GM12878 (cell line): ENCODE data around the gene CASQ1. TPM values are rescaled to one million over a fixed set of nuclear protein-coding genes. Genes with fewer than 3 reads are reported as not detected.

Experiments used
- ATAC-seq: fragments of 200-7000 bp; cut with Tn5 transposase; 3 replicates; pipeline ENCODE4 v1.9.1; 2020; ENCODE audit warnings: mild to moderate bottlenecking, moderate library complexity
- BruUV-seq: library from RNA; stranded (reverse); fragments of 400-500 nt; replicated peaks from 2 replicates; lab custom pipeline; 2021; lab: Mats Ljungman, UMichigan
- CTCF ChIA-PET: fragments of 300-600 bp; sonication (Branson Sonifier 250); formaldehyde crosslinking; extraction: SDS; loops from one replicate; lab custom pipeline; 2021; ENCODE audit warnings: inconsistent platforms; lab: Yijun Ruan, JAX
- POLR2A ChIA-PET: fragments of 350-600 bp; formaldehyde crosslinking; extraction: SDS; loops from one replicate; lab custom pipeline; 2021; ENCODE audit warnings: inconsistent platforms; lab: Charles Lee
- RAD21 ChIA-PET: fragments of 300-600 bp; sonication (Branson Sonifier 250); formaldehyde crosslinking; loops from one replicate; lab custom pipeline; 2023; ENCODE audit warnings: antibody characterized with exemption; ENCODE audit not compliant: unreplicated experiment; lab: Charles Lee
- SMC1A ChIA-PET: fragments of 300-600 bp; sonication (Branson Sonifier 250); formaldehyde crosslinking; loops from one replicate; lab custom pipeline; 2023; ENCODE audit not compliant: unreplicated experiment, uncharacterized antibody; lab: Charles Lee
- DNase-seq: peaks from one replicate; pipeline ENCODE4 v3.0.0-alpha.2; 2011; ENCODE audit warnings: low read depth, low spot score
- FAIRE-seq: peaks from 3 replicates; lab custom pipeline; 2011; peaks lifted over from hg19 to GRCh38; lab: Jason Lieb, UNC
- H2AFZ ChIP-seq: 2 replicates; pipeline ENCODE4 v1.6.0; 2011; ENCODE audit warnings: low read depth, low read length, control low read depth; ENCODE audit not compliant: control insufficient read depth
- H3K27ac ChIP-seq: 2 replicates; pipeline ENCODE4 v1.5.1; 2011; ENCODE audit warnings: control low read depth; ENCODE audit not compliant: control insufficient read depth, insufficient read depth
- H3K27me3 ChIP-seq, 2 experiments: replicated peaks in 1 of 2; 2 replicates each; pipeline versions ENCODE4 v1.6.0 to v1.6.1; 2011; ENCODE audit warnings: low read length in 1 of 2; ENCODE audit not compliant: control insufficient read depth in 2 of 2, insufficient read depth in 2 of 2
- H3K36me3 ChIP-seq, 2 experiments: 2 replicates each; pipeline ENCODE4 v1.5.1; 2011; ENCODE audit warnings: low read length in 1 of 2; ENCODE audit not compliant: control insufficient read depth in 2 of 2, insufficient read depth in 2 of 2
- H3K4me1 ChIP-seq: 2 replicates; pipeline ENCODE4 v1.6.1; 2011; ENCODE audit warnings: mild to moderate bottlenecking, low read length, moderate library complexity, mixed read lengths; ENCODE audit not compliant: control insufficient read depth, insufficient read depth
- H3K4me2 ChIP-seq: 2 replicates; pipeline ENCODE4 v1.6.0; 2011; ENCODE audit warnings: control low read depth; ENCODE audit not compliant: control insufficient read depth, insufficient read depth
- H3K4me3 ChIP-seq: fragments of 200-600 bp; sonication (generic); 2 replicates; pipeline ENCODE4 v1.5.1; 2016
- H3K79me2 ChIP-seq: 2 replicates; pipeline ENCODE4 v1.6.0; 2011; ENCODE audit warnings: low read length; ENCODE audit not compliant: control insufficient read depth, insufficient read depth
- H3K9ac ChIP-seq: 2 replicates; pipeline ENCODE4 v1.8.0; 2011; ENCODE audit warnings: low read length, control low read depth, mixed read lengths; ENCODE audit not compliant: control insufficient read depth, insufficient read depth
- H3K9me3 ChIP-seq: replicated peaks from 3 replicates; pipeline ENCODE4 v1.5.1; 2011; ENCODE audit warnings: mild to moderate bottlenecking, low read length; ENCODE audit not compliant: control insufficient read depth, insufficient read depth
- H4K20me1 ChIP-seq: 2 replicates; pipeline ENCODE4 v1.6.0; 2011; ENCODE audit not compliant: control insufficient read depth, insufficient read depth
- FOXK2 ChIP-seq: fragments of 450-650 bp; IDR thresholded peaks from 2 replicates; pipeline ENCODE4 v1.6.1; 2017; ENCODE audit warnings: mild to moderate bottlenecking, moderate library complexity
- KDM1A ChIP-seq: fragments of 200-600 bp; sonication (generic); IDR thresholded peaks from 2 replicates; pipeline ENCODE4 v1.6.1; 2016; ENCODE audit warnings: borderline replicate concordance
- MAX ChIP-seq: IDR thresholded peaks from 2 replicates; pipeline ENCODE4 v1.6.1; 2012; ENCODE audit warnings: low read depth, low read length, improper control_type of control experiment
- MYC ChIP-seq: IDR thresholded peaks from 2 replicates; pipeline ENCODE4 v1.6.1; 2011; ENCODE audit warnings: mild to moderate bottlenecking, low read length, moderate library complexity, inconsistent platforms; ENCODE audit not compliant: insufficient read depth, insufficient replicate concordance, insufficient read length, severe bottlenecking
- SIX5 ChIP-seq: IDR thresholded peaks from 2 replicates; pipeline ENCODE4 v1.6.1; 2011; ENCODE audit warnings: mild to moderate bottlenecking, low read depth, low read length, moderate library complexity; ENCODE audit not compliant: severe bottlenecking
- in situ Hi-C: fragments of 300-500 bp; cut with MboI; formaldehyde crosslinking; loops from 9 replicates; pipeline ENCODE4 v1.14.3; 2018; ENCODE audit warnings: mixed read lengths
- intact Hi-C: fragments of 100-400 bp; cut with micrococcal nuclease; formaldehyde crosslinking; loops from one replicate; pipeline ENCODE4 v1.14.2; 2022; ENCODE audit not compliant: unreplicated experiment
- polyA plus RNA-seq, 11 experiments: library from polyadenylated mRNA; depleted of rRNA in 4 of 11; unstranded in 6 of 11; stranded (reverse) in 5 of 11; fragments of >200 nt; fragmentation: Nextera tagmentation in 4 of 11; fragmentation: Illumina TruSeq in 1 of 11; extraction: Ambion mirVana in 4 of 11; extraction: Trizol in 1 of 11; gene quantifications; 1 replicate in 1 of 11; 2 replicates in 10 of 11; pipeline versions ENCODE4 v1.2.1 to v1.2.3, GENCODE V29; 2011 to 2016; ENCODE audit warnings: inconsistent platforms in 2 of 11, missing spikeins in 2 of 11, low read depth in 1 of 11
- total RNA-seq, 4 experiments: library from RNA; depleted of rRNA in 3 of 4; stranded (reverse); fragments of >200 nt in 3 of 4; fragmentation: Illumina TruSeq in 1 of 4; extraction: Trizol in 1 of 4; gene quantifications; 2 replicates each; pipeline versions ENCODE4 v1.2.1 to v1.2.3, GENCODE V29; 2013 to 2021

CASQ1 gene
- total and polyA plus RNA-seq, 10 of the 15 experiments (the other 5 are each of a cell fraction or from before 2014, with no cell fraction given): 0.10 to 0.77 (median 0.34) TPM

- FAIRE-seq: no peak
- POLR2A ChIA-PET: interaction anchor here (1.5 to 2.1 kb wide), 3 partner anchors 12 to 99 kb away, joined by 4 to 10 read pairs (median 6); no protein-coding TSS in a partner anchor
These were observed 1.9 kb downstream of the CASQ1 start for GRCh38 chr1:160192234-160192633.

More at GRCh38 chr1:160192234-160192633, 1.9 kb downstream of the CASQ1 start:
- no peak for DNase-seq
- in situ Hi-C loops (loop anchor here (5.0 kb wide), 1 partner anchor 100 kb away; no protein-coding TSS in a partner anchor), intact Hi-C loops (loop anchor here (5.0 kb wide), 1 partner anchor 415 kb away; no protein-coding TSS in a partner anchor)
- ChIA-PET RAD21 (interaction anchor here (0.6 to 5.4 kb wide), 11 partner anchors 17 to 186 kb away, joined by 3 to 128 read pairs (median 12); no protein-coding TSS in a partner anchor), SMC1A (interaction anchor here (0.8 to 5.6 kb wide), 17 partner anchors 9 to 183 kb away, joined by 3 to 123 read pairs (median 9); partner anchors contain the start of gene PEX19), CTCF (interaction anchor here (0.6 to 8.7 kb wide), 19 partner anchors 11 to 185 kb away, joined by 3 to 273 read pairs (median 13); partner anchors contain the start of gene PEX19)
- no peak for ATAC-seq
- Histone ChIP-seq H3K27me3 (peaks cover 0 to 3% of the 10 kb centered on the region in 2 experiments; a peak in 1 of 4 replicates), H4K20me1 (no peaks in the 10 kb centered on the region), H3K27ac (no peak overlapping the region), H3K4me2 (no peak overlapping the region), H3K4me3 (no peak overlapping the region), H3K9me3 (no peaks in the 10 kb centered on the region), H3K9ac (no peak overlapping the region), H3K36me3 (no peaks in the 10 kb centered on the region), H3K79me2 (no peaks in the 10 kb centered on the region), H3K4me1 (peaks cover 21% of the 10 kb centered on the region), H2AFZ (no peak overlapping the region)
- TF ChIP-seq MAX (no peak), FOXK2 (no peak), MYC (no peak), KDM1A (no peak), SIX5 (no peak)
- BruUV-seq: no TSS peak
